Measurements from ENCODE around the gene TDRD7.

DNA sequence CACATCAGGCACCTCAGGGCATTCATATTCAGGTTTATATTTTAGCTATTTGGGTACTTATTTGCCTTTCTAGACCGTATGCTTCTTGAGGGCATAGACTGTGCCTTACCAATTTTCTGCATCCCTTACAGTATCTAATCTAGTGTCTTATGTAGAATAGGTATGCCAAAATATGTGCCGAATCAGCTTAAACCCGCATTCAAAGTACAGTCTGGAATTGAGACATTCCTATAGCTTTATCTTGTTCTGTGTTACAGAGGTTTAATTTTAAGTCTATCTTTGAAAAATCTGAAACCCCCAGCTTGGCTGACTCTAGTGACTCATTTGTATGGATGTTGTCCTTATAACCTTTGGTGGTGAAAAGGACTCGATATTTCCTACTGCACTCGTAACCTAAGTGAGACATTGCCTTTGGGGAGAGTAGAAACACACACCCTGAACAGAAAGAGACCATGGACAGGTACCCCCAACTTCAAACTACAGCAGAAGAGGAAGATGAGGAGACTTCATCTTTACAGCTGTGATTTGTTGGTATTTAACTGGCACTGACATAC is 62.6 kb downstream of the TDRD7 start:
- TF ChIP-seq, protein P1, sequence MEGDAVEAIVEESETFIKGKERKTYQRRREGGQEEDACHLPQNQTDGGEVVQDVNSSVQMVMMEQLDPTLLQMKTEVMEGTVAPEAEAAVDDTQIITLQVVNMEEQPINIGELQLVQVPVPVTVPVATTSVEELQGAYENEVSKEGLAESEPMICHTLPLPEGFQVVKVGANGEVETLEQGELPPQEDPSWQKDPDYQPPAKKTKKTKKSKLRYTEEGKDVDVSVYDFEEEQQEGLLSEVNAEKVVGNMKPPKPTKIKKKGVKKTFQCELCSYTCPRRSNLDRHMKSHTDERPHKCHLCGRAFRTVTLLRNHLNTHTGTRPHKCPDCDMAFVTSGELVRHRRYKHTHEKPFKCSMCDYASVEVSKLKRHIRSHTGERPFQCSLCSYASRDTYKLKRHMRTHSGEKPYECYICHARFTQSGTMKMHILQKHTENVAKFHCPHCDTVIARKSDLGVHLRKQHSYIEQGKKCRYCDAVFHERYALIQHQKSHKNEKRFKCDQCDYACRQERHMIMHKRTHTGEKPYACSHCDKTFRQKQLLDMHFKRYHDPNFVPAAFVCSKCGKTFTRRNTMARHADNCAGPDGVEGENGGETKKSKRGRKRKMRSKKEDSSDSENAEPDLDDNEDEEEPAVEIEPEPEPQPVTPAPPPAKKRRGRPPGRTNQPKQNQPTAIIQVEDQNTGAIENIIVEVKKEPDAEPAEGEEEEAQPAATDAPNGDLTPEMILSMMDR (IDR thresholded peaks at IDR 0.05; ENCODE audit: insufficient read depth, low read length), result no peak
- TF ChIP-seq POLR2AphosphoS5 (IDR thresholded peaks at IDR 0.05; ENCODE audit: low read depth), result no peak

Measured in HL-60 (cell line).